Measurements from ENCODE around the gene DEGS1. TPM values are rescaled to one million over a fixed set of nuclear protein-coding genes. Genes with fewer than 3 reads are reported as not detected.

Gene DEGS1
- total RNA-seq, 1 experiment from 2014 or later = 71.3 TPM

- peak overlapping the region; percentile 71 for H2AFZ ChIP-seq (ENCODE audit: low read length)
- H3K27me3 ChIP-seq (ENCODE audit: low read length) = no peaks in the 10 kb centered on the region
- intact Hi-C loops (cut with micrococcal nuclease) = loop anchor here (5.0 kb wide), 1 partner anchor 65 kb away; no protein-coding TSS in a partner anchor
- H3K4me2 ChIP-seq (ENCODE audit: low read length) = peak overlapping the region; percentile 84
- H3K9me2 ChIP-seq (replicated peaks; ENCODE audit: low read length) = no peaks in the 10 kb centered on the region
- H3K9me3 ChIP-seq (ENCODE audit: low read length) = no peaks in the 10 kb centered on the region
- ChIA-PET POLR2A (ENCODE audit: unreplicated experiment) (interaction anchor here (0.6 to 0.7 kb wide), 4 partner anchors 13 to 183 kb away, joined by 3 to 9 read pairs (median 4); no protein-coding TSS in a partner anchor), CTCF (interaction anchor here (0.6 kb wide), 1 partner anchor 102 kb away, joined by 7 read pairs; no protein-coding TSS in a partner anchor)
- H3K9ac ChIP-seq (ENCODE audit: low read length) = peak overlapping the region; percentile 79
- TF ChIP-seq EZH2 (IDR thresholded peaks at IDR 0.05; ENCODE audit: low read length, unreplicated experiment) = no peak
- TF ChIP-seq, protein P1, sequence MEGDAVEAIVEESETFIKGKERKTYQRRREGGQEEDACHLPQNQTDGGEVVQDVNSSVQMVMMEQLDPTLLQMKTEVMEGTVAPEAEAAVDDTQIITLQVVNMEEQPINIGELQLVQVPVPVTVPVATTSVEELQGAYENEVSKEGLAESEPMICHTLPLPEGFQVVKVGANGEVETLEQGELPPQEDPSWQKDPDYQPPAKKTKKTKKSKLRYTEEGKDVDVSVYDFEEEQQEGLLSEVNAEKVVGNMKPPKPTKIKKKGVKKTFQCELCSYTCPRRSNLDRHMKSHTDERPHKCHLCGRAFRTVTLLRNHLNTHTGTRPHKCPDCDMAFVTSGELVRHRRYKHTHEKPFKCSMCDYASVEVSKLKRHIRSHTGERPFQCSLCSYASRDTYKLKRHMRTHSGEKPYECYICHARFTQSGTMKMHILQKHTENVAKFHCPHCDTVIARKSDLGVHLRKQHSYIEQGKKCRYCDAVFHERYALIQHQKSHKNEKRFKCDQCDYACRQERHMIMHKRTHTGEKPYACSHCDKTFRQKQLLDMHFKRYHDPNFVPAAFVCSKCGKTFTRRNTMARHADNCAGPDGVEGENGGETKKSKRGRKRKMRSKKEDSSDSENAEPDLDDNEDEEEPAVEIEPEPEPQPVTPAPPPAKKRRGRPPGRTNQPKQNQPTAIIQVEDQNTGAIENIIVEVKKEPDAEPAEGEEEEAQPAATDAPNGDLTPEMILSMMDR (conservative IDR thresholded peaks at IDR 0.05; ENCODE audit: low read depth, low read length) = no peak
- no peak for TF ChIP-seq EZH2phosphoT487 (IDR thresholded peaks at IDR 0.05; ENCODE audit: borderline replicate concordance, low read length)
- peaks cover 8% of the 10 kb centered on the region; the same call in 1 of the 2 replicates for H4K20me1 ChIP-seq (ENCODE audit: low read length)
- no peaks in the 10 kb centered on the region for H3F3A ChIP-seq (ENCODE audit: low read length, unreplicated experiment)
- H3K79me2 ChIP-seq (ENCODE audit: low read length) = peaks cover 41% of the 10 kb centered on the region
- H3K4me3 ChIP-seq (ENCODE audit: low read length) = peak overlapping the region; percentile 69
- peaks cover 26% of the 10 kb centered on the region for H3K4me1 ChIP-seq (ENCODE audit: insufficient read depth, low read length)
- peak overlapping the region; percentile 59 for H3K27ac ChIP-seq (ENCODE audit: low read length)
- BruUV-seq (replicated peaks) = TSS peak; percentile 89
- 0 out of 2 replicates have a peak, but pooled peaks have one; percentile 1 for ATAC-seq
- DNase-seq = peak; percentile 26
- no peaks in the 10 kb centered on the region for H3K36me3 ChIP-seq (ENCODE audit: low read depth, low read length)
Observed at GRCh38 chr1:224182057-224182865, 779 bp upstream of the DEGS1 start.

- peak overlapping the region; percentile 79 for H3K9ac ChIP-seq (ENCODE audit: low read length)
- no peaks in the 10 kb centered on the region for H3K9me3 ChIP-seq (ENCODE audit: low read length)
- BruUV-seq (replicated peaks) = no TSS peak
- H3F3A ChIP-seq (ENCODE audit: low read length, unreplicated experiment) = no peaks in the 10 kb centered on the region
- ATAC-seq (peak; percentile 65), DNase-seq (peak; percentile 63)
- no peak for TF ChIP-seq EZH2phosphoT487 (IDR thresholded peaks at IDR 0.05; ENCODE audit: borderline replicate concordance, low read length)
- TF ChIP-seq, protein P1 (conservative IDR thresholded peaks at IDR 0.05; ENCODE audit: low read depth, low read length) = 0 out of 2 replicates have a peak, but pooled peaks have one; percentile 13
- CTCF ChIA-PET = no interaction called here
- H3K79me2 ChIP-seq (ENCODE audit: low read length) = peaks cover 56% of the 10 kb centered on the region
- H3K4me1 ChIP-seq (ENCODE audit: insufficient read depth, low read length) = peaks cover 26% of the 10 kb centered on the region
- no peaks in the 10 kb centered on the region for H3K36me3 ChIP-seq (ENCODE audit: low read depth, low read length)
- no peaks in the 10 kb centered on the region for H3K27me3 ChIP-seq (ENCODE audit: low read length)
- peak overlapping the region; percentile 71 for H2AFZ ChIP-seq (ENCODE audit: low read length)
- peak overlapping the region; percentile 84 for H3K4me2 ChIP-seq (ENCODE audit: low read length)
- H3K9me2 ChIP-seq (replicated peaks; ENCODE audit: low read length) = no peaks in the 10 kb centered on the region
- H3K4me3 ChIP-seq (ENCODE audit: low read length) = peak overlapping the region; percentile 69
- H4K20me1 ChIP-seq (ENCODE audit: low read length) = peaks cover 12% of the 10 kb centered on the region
- intact Hi-C loops (cut with micrococcal nuclease) = loop anchor here (2.0 to 5.0 kb wide), 2 partner anchors 15 to 66 kb away; no protein-coding TSS in a partner anchor
- POLR2A ChIA-PET (ENCODE audit: unreplicated experiment) = interaction anchor here (0.5 to 0.7 kb wide), 2 partner anchors 10 to 109 kb away, joined by 3 to 4 read pairs; no protein-coding TSS in a partner anchor
- H3K27ac ChIP-seq (ENCODE audit: low read length) = peak overlapping the region; percentile 58
Observed at GRCh38 chr1:224183591-224184312, 712 bp downstream of the DEGS1 start.

Data from PC-3 (cell line).